Measurements from ENCODE around the gene THBS1. TPM values are rescaled to one million over a fixed set of nuclear protein-coding genes. Genes with fewer than 3 reads are reported as not detected.

The THBS1 gene
- total RNA-seq (100 to 1,000 TPM in 8 of 9 donors, 10 to 100 TPM in 1; 21.9 to 709 (median 429) TPM), polyA plus RNA-seq (10 to 100 TPM; 33.9 to 62.7 (median 36.6) TPM)
- long read RNA-seq, donor 1, result 0 reads
- long read RNA-seq, donor 2, result 0 reads
- long read RNA-seq, donor 3, result 0 reads
- long read RNA-seq, donor 4, partial matches to known transcripts, result 1 of 5 reads
- long read RNA-seq, donor 4, other reads (novel, unspliced or antisense), result 4 of 5 reads
- long read RNA-seq, donor 5, full-length matches to known transcripts, result 18 of 123 reads
- long read RNA-seq, donor 5, partial matches to known transcripts, result 100 of 123 reads
- long read RNA-seq, donor 5, other reads (novel, unspliced or antisense), result 5 of 123 reads
- long read RNA-seq, donor 6, partial matches to known transcripts, result 1 of 7 reads
- long read RNA-seq, donor 6, other reads (novel, unspliced or antisense), result 6 of 7 reads
- long read RNA-seq, donor 7, partial matches to known transcripts, result 0 of 1 reads
- long read RNA-seq, donor 7, other reads (novel, unspliced or antisense), result 0 of 1 reads
- long read RNA-seq, donor 8, result 0 reads
- long read RNA-seq, donor 9, result 0 reads
- long read RNA-seq, donor 10, partial matches to known transcripts, result 0 of 1 reads
- long read RNA-seq, donor 10, other reads (novel, unspliced or antisense), result 0 of 1 reads

DNA sequence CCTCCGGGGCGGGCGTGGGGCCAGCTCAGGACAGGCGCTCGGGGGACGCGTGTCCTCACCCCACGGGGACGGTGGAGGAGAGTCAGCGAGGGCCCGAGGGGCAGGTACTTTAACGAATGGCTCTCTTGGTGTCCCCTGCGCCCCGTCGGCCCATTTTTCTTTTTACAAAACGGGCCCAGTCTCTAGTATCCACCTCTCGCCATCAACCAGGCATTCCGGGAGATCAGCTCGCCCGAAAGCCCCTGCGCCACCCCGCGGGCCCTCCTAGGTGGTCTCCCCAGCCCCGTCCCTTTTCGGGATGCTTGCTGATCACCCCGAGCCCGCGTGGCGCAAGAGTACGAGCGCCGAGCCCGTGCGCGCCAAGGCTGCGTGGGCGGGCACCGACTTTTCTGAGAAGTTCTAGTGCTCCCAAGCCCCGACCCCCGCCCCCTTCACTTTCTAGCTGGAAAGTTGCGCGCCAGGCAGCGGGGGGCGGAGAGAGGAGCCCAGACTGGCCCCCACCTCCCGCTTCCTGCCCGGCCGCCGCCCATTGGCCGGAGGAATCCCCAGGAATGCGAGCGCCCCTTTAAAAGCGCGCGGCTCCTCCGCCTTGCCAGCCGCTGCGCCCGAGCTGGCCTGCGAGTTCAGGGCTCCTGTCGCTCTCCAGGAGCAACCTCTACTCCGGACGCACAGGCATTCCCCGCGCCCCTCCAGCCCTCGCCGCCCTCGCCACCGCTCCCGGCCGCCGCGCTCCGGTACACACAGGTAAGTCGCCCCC, at the start of gene THBS1:
Gene THBS1 (plus strand): TSS at position 595 of the 757 bp plus-strand sequence. CDS start 779 bp downstream, outside the sequence.
- Histone ChIP-seq H3K4me3 (peak within 1 kb of the TSS in 2 of 4 donors; percentile 15 to 45), H3K36me3 (replicated peaks in 1 of 2) (peaks cover 0 to 27% of the 10 kb centered on the region in 2 donors), H3K27me3 (peaks cover 7% of the 10 kb centered on the region), H3K4me1 (replicated peaks in 1 of 2) (peaks cover 0 to 8% of the 10 kb centered on the region in 2 donors), H3K27ac (peak within 1 kb of the TSS in 4 of 5 donors; percentile 56 to 91 (median 84)), H3K9me3 (replicated peaks in 1 of 3) (no peaks in the 10 kb centered on the region)
- intact Hi-C loops (cut with DNase I), result loop anchor here in 1 of 2 donors (5.0 to 10.0 kb wide), 4 partner anchors 266 to 763 kb away; no protein-coding TSS in a partner anchor
- peak; percentile 59 to 91 (median 80) for DNase-seq
- TF ChIP-seq POLR2A (IDR thresholded peaks at IDR 0.05), result peak; percentile 69 to 98
- TF ChIP-seq, protein P1, sequence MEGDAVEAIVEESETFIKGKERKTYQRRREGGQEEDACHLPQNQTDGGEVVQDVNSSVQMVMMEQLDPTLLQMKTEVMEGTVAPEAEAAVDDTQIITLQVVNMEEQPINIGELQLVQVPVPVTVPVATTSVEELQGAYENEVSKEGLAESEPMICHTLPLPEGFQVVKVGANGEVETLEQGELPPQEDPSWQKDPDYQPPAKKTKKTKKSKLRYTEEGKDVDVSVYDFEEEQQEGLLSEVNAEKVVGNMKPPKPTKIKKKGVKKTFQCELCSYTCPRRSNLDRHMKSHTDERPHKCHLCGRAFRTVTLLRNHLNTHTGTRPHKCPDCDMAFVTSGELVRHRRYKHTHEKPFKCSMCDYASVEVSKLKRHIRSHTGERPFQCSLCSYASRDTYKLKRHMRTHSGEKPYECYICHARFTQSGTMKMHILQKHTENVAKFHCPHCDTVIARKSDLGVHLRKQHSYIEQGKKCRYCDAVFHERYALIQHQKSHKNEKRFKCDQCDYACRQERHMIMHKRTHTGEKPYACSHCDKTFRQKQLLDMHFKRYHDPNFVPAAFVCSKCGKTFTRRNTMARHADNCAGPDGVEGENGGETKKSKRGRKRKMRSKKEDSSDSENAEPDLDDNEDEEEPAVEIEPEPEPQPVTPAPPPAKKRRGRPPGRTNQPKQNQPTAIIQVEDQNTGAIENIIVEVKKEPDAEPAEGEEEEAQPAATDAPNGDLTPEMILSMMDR (IDR thresholded peaks at IDR 0.05), result peak in 1 of 6 experiments; percentile 42
- WGBS, 4 donors, result 0 to 2% (median 1%) methylated on average over 24 to 74 of the region's 74 CpGs

DNA sequence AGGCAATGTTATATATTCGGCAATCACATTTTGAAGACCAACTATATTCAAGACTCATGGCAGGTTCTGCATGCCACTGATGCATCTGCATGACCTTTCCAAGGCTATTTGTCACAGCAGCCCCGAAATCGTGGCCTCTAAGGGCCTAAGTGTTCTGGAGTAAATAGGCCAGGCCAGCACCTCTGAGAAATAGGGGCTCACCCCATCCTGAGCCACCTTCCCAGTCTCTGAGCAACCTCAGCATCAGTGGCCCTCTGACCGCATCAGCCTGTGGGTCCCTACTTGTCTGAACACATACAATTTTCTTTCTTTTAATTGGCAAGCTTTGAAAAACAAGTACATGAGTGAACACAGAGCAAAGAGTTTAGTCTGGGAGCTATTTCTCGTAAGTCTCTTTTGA, 45.9 kb upstream of the THBS1 start:
- no peak overlapping the region for H3K27ac ChIP-seq
- peaks cover under 1 to 3% of the 10 kb centered on the region in 2 donors for H3K4me1 ChIP-seq (replicated peaks in 1 of 2)
- no peaks in the 10 kb centered on the region for H3K36me3 ChIP-seq (replicated peaks in 1 of 2)
- WGBS, 4 donors, result 72 to 83% (median 79%) methylated on average over 5 of the region's 5 CpGs
- no peak for DNase-seq
- no peak overlapping the region for H3K4me3 ChIP-seq
- no peak for TF ChIP-seq POLR2A (IDR thresholded peaks at IDR 0.05)
- TF ChIP-seq, protein P1 (IDR thresholded peaks at IDR 0.05), result no peak
- intact Hi-C loops (cut with DNase I), result no loop called here
- H3K9me3 ChIP-seq (replicated peaks in 1 of 3), result no peaks in the 10 kb centered on the region
- no peaks in the 10 kb centered on the region for H3K27me3 ChIP-seq

DNA sequence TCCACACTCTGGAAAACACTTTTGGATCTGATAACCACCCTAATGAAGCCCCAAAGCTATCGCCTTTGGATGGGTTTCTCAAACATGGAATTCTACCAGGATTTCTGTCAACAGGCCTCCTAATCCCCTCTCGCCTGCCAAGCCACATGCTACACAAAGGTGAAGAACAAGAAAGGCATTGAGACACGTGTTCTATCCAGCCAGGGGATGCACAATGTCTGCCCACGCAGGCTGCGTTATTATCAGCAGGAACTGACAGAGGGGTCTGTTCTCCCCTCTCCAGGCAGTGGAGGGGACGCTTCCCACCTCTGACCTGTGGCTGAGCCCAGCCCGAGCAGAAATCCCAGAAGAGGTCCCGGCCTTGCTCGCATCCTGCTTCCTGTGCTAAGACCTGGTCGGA, 45.4 kb upstream of the THBS1 start:
- Histone ChIP-seq H3K9me3 (replicated peaks in 1 of 3) (no peaks in the 10 kb centered on the region), H3K4me1 (replicated peaks in 1 of 2) (peaks cover 5% of the 10 kb centered on the region in 2 donors), H3K36me3 (replicated peaks in 1 of 2) (no peaks in the 10 kb centered on the region), H3K27me3 (no peaks in the 10 kb centered on the region), H3K27ac (no peak overlapping the region), H3K4me3 (no peak overlapping the region)
- no peak for DNase-seq
- WGBS, 4 donors, result 82 to 91% (median 86%) methylated on average over 10 of the region's 10 CpGs
- intact Hi-C loops (cut with DNase I), result no loop called here
- TF ChIP-seq POLR2A (IDR thresholded peaks at IDR 0.05), result no peak
- TF ChIP-seq, protein P1 (IDR thresholded peaks at IDR 0.05), result no peak

DNA sequence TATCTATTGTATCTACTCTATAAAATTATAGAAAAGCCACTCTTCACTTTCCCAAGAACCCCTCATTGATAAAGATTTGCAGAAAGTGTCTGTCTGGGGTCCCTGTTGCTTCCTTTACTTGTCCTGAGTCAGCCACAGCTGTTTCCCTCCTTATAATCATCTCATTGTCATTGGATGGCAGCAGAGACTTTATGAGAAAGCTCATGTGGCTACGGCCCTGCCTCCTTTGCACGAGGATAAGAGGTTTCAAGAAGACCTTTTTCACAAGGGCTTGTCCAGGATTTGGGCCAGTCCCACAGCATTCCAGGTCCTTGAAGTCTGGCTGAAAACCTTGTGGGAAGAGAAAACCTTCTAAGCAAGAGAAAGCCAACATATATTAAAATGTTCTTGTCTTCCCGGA, 41.9 kb upstream of the THBS1 start:
- 88 to 92% (median 89%) methylated on average over 3 of the region's 3 CpGs for WGBS, 4 donors
- Histone ChIP-seq H3K4me3 (no peak overlapping the region), H3K9me3 (replicated peaks in 1 of 3) (no peaks in the 10 kb centered on the region), H3K36me3 (replicated peaks in 1 of 2) (no peaks in the 10 kb centered on the region), H3K27ac (no peak overlapping the region), H3K27me3 (no peaks in the 10 kb centered on the region), H3K4me1 (replicated peaks in 1 of 2) (peaks cover 5% of the 10 kb centered on the region in 2 donors)
- intact Hi-C loops (cut with DNase I), result no loop called here
- TF ChIP-seq, protein P1 (IDR thresholded peaks at IDR 0.05), result no peak
- no peak for TF ChIP-seq POLR2A (IDR thresholded peaks at IDR 0.05)
- DNase-seq, result no peak

Data from adrenal gland (tissue), 19 donors.